IPS-18a (cell line): ENCODE data around the gene ANKRD33B.

ENCODE experiments used
- H3K27ac ChIP-seq: one replicate; pipeline ENCODE4 v1.5.1; 2013; ENCODE audit warnings: low read length
- H3K27me3 ChIP-seq: one replicate; pipeline ENCODE4 v1.6.1; 2013; ENCODE audit warnings: mild to moderate bottlenecking, low read length; ENCODE audit not compliant: control insufficient read depth, insufficient read depth
- H3K36me3 ChIP-seq: one replicate; pipeline ENCODE4 v1.6.1; 2013; ENCODE audit warnings: low read depth, low read length; ENCODE audit not compliant: control insufficient read depth
- H3K4me1 ChIP-seq: one replicate; pipeline ENCODE4 v1.6.1; 2013; ENCODE audit warnings: low read depth, low read length; ENCODE audit not compliant: control insufficient read depth
- H3K4me3 ChIP-seq: one replicate; pipeline ENCODE4 v1.5.1; 2013; ENCODE audit warnings: low read length
- H3K9ac ChIP-seq: one replicate; pipeline ENCODE4 v1.6.1; 2013; ENCODE audit warnings: mild to moderate bottlenecking, low read length, moderate library complexity
- H3K9me3 ChIP-seq: one replicate; pipeline ENCODE4 v1.6.1; 2013; ENCODE audit warnings: low read depth, low read length; ENCODE audit not compliant: control insufficient read depth

ANKRD33B gene

DNA sequence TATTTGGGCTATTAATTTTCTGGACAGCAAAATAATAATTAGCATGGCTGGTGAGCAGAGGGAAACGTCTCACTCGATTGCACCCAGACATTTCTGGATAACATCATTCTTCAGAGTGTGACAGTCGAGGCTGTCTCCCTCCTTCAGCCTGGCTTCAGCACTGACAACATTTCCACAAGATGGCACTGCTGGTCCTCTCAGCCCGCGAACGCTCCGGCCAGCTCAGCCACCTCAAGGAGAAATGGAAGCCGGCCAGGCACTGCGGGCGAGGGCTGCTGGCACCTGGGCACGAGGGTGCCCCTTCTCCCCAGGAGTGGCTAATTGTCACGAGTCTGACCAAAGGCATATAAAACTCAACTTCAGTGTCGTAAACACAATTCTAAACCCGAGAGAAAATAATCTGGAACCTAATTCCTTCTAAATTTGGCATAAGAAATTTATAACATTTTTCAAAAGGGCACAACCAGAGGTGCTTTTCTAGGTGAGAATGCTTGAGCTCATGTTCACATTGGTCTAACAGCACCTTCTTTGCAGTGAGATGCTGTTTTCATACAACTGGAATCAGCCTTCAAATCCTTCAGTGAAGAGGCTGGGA lies 131.3 kb downstream of the ANKRD33B start:
- H3K36me3 ChIP-seq: no peaks in the 10 kb centered on the region
- H3K9ac ChIP-seq: no peak overlapping the region
- no peaks in the 10 kb centered on the region for H3K9me3 ChIP-seq
- H3K4me3 ChIP-seq: no peak overlapping the region
- H3K27me3 ChIP-seq: no peaks in the 10 kb centered on the region
- H3K27ac ChIP-seq: no peak overlapping the region
- peaks cover 3% of the 10 kb centered on the region for H3K4me1 ChIP-seq

DNA sequence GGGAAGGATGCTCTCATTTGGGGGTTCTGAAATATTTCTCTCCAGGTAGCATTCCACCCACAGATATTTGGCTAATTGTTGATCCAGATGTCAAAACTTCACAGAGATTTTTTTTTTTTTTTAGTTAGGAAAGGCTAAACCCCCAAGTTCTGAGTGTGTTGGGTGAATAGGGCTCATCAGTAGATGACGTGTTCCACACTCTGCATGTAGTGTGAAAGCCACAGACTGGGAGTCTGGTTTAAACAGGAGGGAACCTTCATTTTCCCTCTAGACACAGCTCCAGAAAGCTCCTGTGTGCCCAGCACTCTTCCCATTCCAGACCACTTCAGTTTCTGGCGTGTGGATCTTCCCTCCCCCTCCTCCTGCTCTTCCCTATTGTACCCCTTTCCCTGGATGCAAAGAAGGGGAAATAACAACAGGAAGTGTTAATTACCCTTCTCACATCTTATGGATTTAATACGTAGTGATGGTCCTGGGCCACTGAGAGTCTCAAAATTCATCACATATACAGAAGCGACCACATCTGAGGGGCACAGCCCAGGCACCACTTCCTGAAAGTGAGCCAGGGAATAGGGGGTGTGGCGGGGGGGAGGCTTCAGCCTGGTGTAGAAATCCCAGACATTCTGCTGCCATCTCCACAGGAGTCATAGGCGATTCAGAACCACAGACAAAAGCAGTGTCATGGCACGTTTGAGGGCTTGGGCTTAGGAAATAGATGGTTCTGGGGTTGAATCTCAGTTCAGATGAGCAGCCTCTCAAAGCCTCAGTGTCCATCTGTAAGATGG lies 132.1 kb downstream of the ANKRD33B start:
- no peak overlapping the region for H3K9ac ChIP-seq
- no peak overlapping the region for H3K4me3 ChIP-seq
- H3K9me3 ChIP-seq: no peaks in the 10 kb centered on the region
- no peaks in the 10 kb centered on the region for H3K36me3 ChIP-seq
- H3K27me3 ChIP-seq: no peaks in the 10 kb centered on the region
- H3K4me1 ChIP-seq: peaks cover 5% of the 10 kb centered on the region
- H3K27ac ChIP-seq: no peak overlapping the region

DNA sequence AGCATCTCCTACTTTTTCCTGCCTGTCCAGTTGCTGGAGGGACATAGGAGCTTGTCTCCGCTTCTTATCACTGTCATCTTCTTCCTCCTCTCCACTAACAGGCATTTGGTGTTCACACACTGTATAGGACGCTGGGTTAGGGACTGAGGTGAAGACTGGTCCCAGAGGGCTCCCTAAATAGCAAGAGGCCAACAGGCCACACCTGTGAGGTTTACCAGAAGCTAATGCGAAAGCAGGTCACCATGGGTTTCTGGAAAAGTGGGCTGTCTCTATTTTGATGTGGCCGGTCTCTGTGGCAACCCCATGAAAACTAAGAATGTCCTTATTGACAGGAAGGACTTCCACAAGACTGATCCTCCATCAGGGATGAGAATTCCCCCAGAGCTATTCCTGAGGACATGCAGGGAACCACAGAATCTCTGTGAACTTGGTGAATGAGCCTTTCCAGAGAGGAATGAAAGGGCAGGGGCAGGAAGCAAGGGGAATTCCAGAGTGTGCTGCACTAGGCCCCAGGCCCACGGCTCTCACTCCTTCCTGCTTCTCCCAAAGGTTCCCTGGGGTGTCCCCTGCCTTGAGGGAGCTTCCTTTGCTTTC lies 135.5 kb downstream of the ANKRD33B start:
- H3K9ac ChIP-seq: no peak overlapping the region
- H3K4me1 ChIP-seq: peaks cover 8% of the 10 kb centered on the region
- H3K4me3 ChIP-seq: no peak overlapping the region
- H3K9me3 ChIP-seq: no peaks in the 10 kb centered on the region
- H3K27me3 ChIP-seq: no peaks in the 10 kb centered on the region
- no peaks in the 10 kb centered on the region for H3K36me3 ChIP-seq
- no peak overlapping the region for H3K27ac ChIP-seq

DNA sequence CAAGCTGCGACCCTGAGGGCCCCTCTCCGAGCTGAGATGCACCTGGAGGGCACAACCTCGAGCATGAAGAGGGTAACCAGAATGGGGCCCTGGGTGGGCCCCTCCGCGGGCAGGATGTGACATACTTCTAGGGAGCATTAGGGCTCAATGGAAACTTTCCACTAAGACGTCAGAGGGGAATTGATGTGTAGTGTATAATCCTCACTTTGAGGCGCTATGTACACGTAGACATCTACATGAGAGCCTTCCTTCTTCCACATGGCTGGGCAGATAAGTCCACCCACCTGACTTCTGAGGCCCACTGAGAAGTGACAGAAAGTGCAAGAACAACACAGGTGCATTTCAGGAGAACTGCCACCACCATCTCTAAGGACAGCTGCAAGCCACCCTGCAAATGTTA lies 136.1 kb downstream of the ANKRD33B start:
- no peak overlapping the region for H3K27ac ChIP-seq
- H3K36me3 ChIP-seq: no peaks in the 10 kb centered on the region
- H3K4me3 ChIP-seq: no peak overlapping the region
- no peaks in the 10 kb centered on the region for H3K9me3 ChIP-seq
- no peak overlapping the region for H3K9ac ChIP-seq
- no peaks in the 10 kb centered on the region for H3K27me3 ChIP-seq
- H3K4me1 ChIP-seq: peaks cover 8% of the 10 kb centered on the region

DNA sequence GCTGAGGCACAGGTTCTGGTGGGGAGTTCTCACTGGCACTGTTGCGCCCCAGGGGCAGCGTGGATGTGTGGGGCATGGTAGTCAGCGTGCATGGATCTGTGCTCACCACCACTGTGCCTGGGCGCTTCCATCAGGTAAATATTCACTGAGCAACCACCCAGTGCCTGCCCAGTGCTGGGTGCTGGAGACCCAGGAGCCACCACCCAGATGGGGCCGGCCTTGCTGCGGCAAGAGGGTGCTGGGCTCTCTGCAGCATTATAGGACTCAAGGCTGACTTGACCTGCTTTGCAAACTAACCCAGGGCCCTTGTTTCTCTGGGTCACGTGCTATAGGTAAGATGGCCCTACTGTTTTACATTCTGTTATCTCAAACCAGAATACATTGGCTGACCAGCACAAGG lies 136.6 kb downstream of the ANKRD33B start:
- Histone ChIP-seq H3K27ac (no peak overlapping the region), H3K9me3 (no peaks in the 10 kb centered on the region), H3K27me3 (no peaks in the 10 kb centered on the region), H3K4me1 (peaks cover 8% of the 10 kb centered on the region), H3K36me3 (no peaks in the 10 kb centered on the region), H3K9ac (no peak overlapping the region), H3K4me3 (no peak overlapping the region)

DNA sequence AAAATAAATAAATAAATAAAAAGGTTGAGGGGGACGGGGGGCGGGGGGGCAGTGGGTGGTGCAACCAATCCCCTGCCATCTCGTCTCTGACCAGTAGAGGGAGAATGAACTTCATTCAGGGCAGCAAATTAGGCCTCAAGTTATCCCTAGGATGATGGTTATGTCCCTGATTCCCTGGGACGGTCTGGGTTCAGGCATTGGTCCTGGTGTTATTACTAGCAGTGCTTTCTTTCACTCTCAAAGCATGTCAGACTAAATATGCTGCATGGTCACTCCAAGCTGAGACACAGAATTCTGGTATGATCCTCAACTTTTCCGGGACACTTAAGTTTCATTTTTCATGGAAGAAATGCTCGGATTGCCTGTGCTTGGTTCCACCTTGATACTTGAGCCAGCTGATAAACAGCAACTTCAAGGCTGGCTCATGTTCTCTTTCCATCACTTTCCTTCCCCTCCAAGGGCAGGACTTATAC lies 137.7 kb downstream of the ANKRD33B start:
- no peaks in the 10 kb centered on the region for H3K27me3 ChIP-seq
- H3K4me3 ChIP-seq: no peak overlapping the region
- no peaks in the 10 kb centered on the region for H3K9me3 ChIP-seq
- H3K4me1 ChIP-seq: peaks cover 8% of the 10 kb centered on the region
- no peaks in the 10 kb centered on the region for H3K36me3 ChIP-seq
- H3K27ac ChIP-seq: no peak overlapping the region
- H3K9ac ChIP-seq: no peak overlapping the region

DNA sequence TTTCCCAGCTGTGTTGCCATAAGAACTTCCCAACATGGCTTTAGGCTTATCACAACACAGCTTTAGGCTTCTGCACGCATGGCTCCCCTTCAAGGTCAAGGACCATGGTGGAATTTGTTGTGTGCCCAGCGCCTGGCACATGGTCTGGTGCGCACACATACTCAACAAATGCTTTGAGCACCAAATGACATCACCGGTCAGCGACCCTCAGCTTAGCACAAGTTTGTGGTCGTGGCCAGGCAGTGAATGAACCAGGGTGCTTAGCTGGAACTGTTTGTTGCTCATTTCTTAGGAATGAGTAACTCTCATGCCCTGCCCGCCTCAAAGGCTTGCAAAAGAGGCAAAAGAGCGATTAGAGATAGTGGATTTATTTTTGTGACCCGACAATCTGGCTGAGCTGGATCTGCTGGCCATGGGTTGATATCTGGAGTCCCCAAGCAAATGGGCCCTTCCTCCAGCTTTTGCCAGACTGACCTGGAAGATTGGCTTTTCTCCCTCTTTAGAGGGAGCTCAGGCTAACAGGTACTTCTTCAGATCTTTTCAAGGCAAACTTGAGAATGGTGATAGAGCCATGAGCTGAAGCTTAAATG lies 138.3 kb downstream of the ANKRD33B start:
- H3K27me3 ChIP-seq: no peaks in the 10 kb centered on the region
- no peak overlapping the region for H3K4me3 ChIP-seq
- H3K9ac ChIP-seq: no peak overlapping the region
- peaks cover 8% of the 10 kb centered on the region for H3K4me1 ChIP-seq
- H3K27ac ChIP-seq: no peak overlapping the region
- H3K9me3 ChIP-seq: no peaks in the 10 kb centered on the region
- H3K36me3 ChIP-seq: no peaks in the 10 kb centered on the region

DNA sequence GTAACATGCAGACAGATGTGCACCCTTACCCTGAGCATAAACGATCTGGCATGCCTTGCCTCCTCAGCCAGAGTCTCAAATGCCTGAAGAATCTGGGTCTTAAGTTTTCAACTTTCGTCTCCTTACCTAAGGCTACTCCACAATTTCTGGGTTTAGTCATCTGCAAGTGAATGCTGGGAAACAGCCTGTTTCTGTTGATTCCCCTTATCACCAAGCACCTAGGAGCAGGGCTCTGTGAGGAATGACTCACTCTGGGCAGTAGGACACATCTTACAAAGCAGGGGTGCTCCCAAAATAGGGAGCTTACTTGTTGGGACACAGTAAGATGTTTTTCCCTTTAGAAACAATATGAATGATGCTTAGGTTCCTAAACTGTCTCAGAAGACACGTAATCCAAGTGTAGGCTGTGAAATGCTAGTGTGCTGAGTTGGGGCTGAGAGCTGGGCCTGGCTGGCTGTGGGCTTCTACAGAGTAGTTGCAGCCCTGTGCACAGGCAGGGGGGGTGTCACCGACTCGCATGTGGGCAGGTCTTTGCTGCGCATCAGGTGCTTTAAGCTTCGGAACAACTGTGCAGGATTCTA lies 139.1 kb downstream of the ANKRD33B start:
- Histone ChIP-seq H3K27ac (no peak overlapping the region), H3K9me3 (no peaks in the 10 kb centered on the region), H3K27me3 (no peaks in the 10 kb centered on the region), H3K4me1 (peaks cover 8% of the 10 kb centered on the region), H3K4me3 (no peak overlapping the region), H3K36me3 (no peaks in the 10 kb centered on the region), H3K9ac (no peak overlapping the region)

DNA sequence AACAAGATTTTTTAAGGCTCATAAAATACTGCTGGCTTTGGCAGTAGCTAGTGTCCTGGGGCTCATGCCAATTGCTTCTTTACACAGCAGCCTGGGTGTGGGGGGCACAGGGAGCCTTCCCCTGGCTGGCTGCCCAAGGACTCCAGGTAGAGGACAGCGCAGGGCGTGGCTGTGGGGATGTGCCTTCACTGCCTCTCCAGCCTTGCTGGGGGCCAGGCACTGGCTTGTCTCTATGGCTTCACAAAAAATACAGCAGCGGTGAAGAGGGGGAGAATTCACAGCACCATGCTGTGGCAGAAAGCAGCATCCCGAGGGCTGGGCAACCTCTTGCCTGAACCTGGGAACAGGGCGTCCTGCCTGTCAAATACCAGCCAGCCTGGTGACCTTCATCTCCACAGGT lies 139.8 kb downstream of the ANKRD33B start:
- Histone ChIP-seq H3K9me3 (no peaks in the 10 kb centered on the region), H3K27me3 (no peaks in the 10 kb centered on the region), H3K4me3 (no peak overlapping the region), H3K36me3 (no peaks in the 10 kb centered on the region), H3K9ac (no peak overlapping the region), H3K27ac (no peak overlapping the region), H3K4me1 (peaks cover 8% of the 10 kb centered on the region)

DNA sequence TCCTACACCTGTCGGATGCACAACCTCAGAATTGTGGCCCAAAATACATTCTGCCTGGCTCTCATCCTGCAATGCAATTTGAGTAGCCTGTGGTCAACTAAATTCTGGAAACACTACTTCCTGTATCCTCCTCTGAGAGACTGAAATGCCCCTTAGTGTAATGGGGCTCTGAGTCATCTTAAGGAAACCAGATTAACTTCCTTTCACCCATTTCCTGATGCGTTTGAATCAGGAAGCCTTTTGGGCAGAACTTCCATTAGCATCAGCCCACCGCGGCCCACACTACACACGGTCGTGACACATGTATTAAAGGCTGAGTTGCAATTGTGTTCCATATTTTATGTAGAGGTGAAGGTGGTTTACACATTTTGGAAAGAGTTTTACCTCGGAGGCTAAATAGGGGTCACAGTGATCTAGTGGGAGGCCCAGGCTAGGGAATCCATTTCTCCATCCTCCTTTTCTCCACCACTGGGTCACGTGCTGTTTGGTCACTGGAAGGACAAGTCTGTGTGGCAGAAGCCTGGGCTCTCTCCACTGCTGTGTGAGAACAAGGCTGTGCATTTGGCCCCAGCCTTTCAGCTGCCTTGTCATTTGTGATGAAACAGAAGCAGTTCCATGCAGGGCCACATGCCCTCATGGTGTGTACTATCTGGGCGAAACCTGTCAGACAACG lies 141.2 kb downstream of the ANKRD33B start:
- no peaks in the 10 kb centered on the region for H3K9me3 ChIP-seq
- no peak overlapping the region for H3K27ac ChIP-seq
- no peak overlapping the region for H3K4me3 ChIP-seq
- H3K4me1 ChIP-seq: peaks cover 11% of the 10 kb centered on the region
- no peaks in the 10 kb centered on the region for H3K27me3 ChIP-seq
- H3K9ac ChIP-seq: no peak overlapping the region
- no peaks in the 10 kb centered on the region for H3K36me3 ChIP-seq

DNA sequence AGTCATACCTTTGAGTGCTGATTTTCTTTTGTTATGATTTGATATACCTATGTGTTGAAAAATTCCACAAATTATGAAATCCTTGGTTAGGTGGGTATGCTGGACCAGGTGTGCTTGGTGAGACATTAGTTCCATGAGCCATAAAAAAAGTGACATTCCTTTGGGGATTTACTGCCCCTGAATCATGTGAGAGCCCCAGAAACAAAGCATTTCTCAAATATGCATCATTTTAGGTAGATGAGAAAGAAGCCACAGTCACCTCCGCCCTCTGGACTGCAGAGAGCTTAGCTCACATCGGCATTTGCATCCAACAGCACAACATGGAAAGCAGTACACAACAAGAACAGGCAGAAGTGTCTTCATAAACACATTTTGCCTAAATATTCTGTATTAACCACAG lies 141.9 kb downstream of the ANKRD33B start:
- H3K27ac ChIP-seq: no peak overlapping the region
- peaks cover 9% of the 10 kb centered on the region for H3K4me1 ChIP-seq
- no peaks in the 10 kb centered on the region for H3K27me3 ChIP-seq
- H3K36me3 ChIP-seq: no peaks in the 10 kb centered on the region
- no peaks in the 10 kb centered on the region for H3K9me3 ChIP-seq
- no peak overlapping the region for H3K9ac ChIP-seq
- H3K4me3 ChIP-seq: no peak overlapping the region
